Subcutaneous adipose tissue (tissue), 4 donors: ENCODE results near the gene GRIN2B. TPM values are rescaled to one million over a fixed set of nuclear protein-coding genes. Genes with fewer than 3 reads are reported as not detected.

Experiments used
- CTCF ChIP-seq: fragments of 450-650 bp; IDR thresholded peaks from one replicate; pipeline ENCODE4 v1.5.1; 2016; ENCODE audit warnings: low read depth, mild to moderate bottlenecking, control low read depth, antibody characterized with exemption, moderate library complexity
- total RNA-seq, 4 donors: library from RNA; depleted of rRNA; stranded (reverse); fragments of >200 nt; gene quantifications; one replicate each; pipeline ENCODE4 v1.1.0, GENCODE V29; 2016

GRIN2B gene
- total RNA-seq, 4 donors from 2014 or later = under 0.01 to 2.0 (median 0.34) TPM; not detected in 1

DNA sequence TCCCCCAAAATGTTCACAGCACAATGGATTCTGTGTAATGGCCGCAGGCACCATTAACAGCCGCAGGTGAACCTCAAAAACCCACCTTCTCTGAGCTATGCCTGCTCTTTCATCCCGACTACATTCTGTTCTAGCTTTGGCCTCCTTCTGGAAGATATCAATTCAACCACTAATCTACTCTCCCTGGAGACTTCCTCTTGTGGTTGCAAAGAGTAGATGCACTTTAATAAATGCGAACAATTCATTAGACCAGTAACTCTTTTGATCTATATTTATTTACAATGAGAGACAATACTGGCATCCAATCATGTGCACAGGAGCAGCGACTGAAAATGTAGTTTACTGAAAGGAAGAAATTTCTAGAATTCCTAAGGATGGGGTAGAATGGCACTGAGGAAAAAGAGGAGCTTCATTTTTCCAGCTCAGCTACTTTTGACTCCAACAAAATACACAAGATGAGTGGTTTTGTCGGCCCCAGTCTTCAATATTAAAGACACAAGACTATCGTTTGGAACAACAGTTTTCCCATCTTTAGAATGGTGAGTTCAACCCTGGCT, 5.3 kb downstream of the GRIN2B start:
- no peak for TF ChIP-seq CTCF

DNA sequence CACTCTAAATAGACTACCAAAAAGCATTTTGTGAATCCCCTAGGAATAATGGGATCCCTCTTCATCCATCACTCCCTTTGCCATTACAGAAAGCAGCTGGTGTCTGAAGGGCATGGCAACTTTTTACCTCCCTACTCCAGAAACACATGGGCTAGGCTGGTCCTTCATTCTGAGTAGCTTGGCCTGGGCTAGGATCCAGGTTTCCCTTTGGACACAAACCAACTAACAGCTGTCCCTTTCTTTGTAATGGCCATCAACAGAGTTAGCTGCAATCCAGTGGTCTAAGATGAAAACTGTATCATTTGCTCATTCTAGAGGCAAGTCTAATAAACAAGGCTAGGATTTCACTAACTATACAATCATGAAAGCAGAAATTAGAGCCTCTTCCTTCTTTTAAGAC, 7.4 kb downstream of the GRIN2B start:
- no peak for TF ChIP-seq CTCF

DNA sequence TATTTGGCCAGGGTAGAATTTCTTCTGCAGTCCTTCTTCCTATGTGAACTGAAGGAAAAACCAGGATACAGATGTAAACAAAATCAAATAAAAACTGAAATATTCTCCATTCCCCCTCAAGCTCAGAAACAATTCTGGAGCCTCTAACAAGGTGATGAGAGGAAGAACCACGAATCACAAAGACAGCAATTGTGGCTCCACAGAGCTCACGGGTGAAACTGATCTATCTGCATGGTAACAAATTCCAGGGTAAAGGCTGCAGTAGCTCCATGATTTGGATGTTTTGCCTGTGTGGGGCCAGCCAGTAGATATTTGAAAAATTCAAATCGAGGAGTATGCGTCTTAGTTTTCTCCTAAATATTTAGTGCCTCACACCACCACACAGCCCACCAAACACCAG, 10.6 kb downstream of the GRIN2B start:
- TF ChIP-seq CTCF = no peak

- TF ChIP-seq CTCF = no peak
These were observed 13.1 kb downstream of the GRIN2B start for GRCh38 chr12:13968281-13968680.

DNA sequence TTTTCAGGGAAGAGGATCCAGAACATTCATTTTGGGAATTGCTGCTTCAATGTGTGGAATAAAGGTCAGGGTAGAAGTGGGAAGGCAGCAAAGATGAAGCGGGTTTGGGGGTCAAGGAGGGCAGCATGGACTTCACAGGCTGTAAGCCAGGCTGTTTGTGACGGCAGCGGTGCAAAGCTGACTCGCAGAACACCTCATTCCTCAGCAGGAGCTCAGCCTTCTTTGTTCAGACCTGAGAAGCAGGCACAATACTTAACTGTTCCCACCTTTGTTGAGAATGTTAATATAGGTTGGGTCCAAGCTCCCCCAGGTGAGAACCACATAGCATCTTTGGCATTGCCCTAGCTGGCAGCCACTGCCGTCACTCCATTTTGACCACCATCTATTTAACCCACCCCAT, 16.7 kb downstream of the GRIN2B start:
- TF ChIP-seq CTCF = no peak

DNA sequence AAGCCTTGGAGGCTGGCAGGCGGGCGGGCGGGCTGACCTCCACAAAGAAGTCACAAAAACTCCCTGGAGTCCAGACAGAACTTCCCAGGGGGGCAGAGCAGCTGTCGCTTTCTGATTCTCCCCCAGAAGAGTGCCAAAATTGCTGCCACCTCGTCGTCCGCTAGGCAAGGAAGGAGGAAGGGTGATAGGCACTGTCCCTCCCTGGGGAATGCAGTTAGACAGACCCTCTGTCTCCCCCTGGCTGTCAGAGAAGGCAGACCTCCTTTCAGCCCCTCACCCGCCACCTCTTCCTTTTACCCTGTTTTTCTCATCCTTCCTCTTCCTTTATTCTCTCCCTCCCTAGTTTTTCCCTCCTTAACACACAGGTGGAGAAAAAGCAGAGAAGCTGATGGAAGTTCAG, 18.7 kb downstream of the GRIN2B start:
- TF ChIP-seq CTCF = no peak

DNA sequence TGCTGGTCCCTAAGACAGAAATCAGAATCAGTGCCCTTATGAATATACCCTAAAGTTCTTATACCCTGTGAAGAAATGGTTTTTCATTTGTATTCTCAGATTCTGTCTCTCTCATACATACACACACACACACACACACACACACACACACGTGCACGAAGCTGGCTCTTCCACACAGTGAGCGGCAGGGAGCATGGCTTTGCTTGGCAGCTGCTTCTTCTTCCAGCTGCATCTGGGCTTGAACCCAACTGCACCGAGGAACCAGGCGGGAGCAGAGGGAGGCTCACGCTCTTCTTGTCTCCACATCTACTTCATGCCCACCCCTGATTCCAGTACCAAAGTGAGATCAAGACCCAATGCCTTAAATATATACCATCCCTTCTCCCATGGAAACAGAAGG, 19.4 kb downstream of the GRIN2B start:
- TF ChIP-seq CTCF = no peak
